ENCODE measurements around the gene UBD.

UBD gene

DNA sequence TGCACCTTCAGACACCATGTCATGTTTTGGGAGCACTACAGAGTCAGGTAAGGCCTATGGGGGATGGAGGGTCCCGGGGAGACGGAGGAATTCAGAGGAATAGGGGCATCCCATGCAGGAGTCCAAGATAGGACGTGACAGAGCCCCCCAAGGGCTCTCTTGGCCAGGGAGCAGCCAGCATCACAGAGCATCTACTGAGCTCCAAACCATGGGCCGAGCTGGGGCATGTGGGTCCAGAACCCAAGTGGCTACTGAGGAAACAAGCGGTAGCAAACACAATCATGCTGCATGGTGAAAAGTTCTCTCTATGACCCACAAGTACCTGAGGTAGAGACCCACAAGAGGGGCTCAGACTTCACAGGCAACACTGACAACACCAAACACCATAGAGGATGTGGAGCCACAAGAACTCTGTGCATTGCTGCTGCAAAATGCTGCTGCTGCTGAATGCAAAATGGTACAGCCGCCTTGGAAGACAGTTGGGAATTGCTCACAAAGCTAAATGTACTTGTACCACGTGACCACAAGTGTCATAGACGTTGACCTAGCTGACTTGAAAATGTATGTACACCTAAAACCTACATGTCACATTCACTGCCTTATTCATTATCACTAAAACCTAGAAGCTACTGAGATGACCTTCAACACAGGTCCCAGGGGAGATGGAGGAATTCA, 38.4 kb downstream of the UBD start:
- DNase-seq = no peak

DNA sequence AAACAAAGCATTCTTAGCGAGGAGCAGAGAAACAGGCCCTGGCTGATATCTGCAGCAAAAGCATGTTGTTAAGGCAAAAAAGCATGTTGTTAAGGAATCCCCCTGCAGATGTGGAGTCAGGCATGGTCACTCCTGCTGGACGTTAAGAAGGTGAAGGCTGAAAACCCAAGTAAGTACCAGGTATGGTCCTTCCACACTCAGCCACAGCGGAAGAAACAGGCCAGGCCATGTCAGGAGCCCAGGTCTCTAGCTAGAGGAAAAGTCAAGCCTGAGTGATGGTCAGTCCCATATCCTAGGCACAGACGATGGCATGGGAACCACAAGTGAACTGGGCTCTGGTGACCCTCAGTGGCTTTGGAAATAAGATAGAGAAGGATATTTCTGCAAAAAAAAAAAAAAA, 39.3 kb downstream of the UBD start:
- no peak for DNase-seq

DNA sequence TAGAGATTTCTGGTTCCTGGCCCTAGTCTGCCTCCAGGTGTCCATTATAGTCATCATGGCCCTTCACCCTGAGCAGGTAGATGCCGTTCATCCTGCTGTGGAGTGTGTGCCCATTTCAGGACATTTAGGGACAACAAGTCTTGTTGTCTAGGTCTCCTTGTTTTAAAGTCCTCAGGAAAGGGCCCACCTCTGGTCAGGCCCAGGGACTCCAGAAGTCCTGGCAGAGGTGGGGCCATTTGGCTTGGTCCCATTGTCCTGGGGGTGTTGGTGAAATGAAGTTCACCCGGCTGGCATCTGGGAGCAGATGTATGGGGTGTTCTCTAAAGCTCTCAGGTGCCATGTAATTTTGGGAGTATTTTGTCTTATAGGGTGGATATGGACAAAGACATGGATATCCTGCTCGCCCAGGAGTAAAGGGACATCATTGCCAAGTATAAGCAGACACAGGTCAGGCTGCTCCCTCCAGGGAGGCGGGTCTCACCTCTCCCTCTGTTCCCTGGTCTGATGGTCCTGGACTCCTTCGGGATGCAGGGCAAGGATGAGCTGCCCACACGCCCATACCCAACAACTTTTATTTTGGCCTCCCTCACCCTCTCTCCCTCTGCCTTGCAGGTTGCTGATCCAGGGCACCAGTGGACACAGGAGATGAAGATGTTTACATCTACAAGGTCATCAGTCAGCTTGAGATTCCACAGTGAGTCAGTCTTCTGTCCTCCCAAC, 40.1 kb downstream of the UBD start:
- DNase-seq = no peak

DNA sequence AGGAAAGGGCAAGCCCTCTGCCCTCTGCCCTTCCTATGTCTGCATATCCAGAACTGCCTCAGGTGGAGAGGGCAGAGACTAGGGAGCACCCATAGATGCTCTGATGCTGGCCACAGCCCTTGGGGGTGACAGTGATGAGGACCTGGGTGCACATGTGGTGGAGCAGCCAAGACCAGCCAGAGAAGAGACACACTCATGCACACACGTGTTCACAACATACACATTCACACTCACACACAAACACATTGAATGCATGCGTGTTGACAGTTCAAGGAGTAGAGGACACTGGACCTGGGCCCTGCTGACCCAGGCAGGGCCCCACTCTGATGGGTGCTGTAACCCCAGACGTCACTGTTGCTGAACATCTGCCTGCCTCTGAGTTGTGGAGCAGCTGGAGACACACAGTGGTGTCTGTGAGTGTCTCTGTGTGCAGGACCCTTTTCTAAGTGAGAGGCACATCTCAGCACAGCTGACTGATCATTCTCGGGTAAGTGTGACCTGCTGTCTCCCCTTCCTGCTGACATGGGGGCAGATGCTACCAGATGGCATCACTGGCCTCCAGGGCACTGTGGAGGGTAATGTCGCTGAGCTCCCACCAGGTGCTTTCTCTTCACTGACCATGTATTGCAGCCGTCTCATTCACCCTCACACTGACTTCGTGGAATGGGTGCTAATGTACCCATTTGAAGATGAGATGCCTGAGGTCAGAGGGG, 41.6 kb downstream of the UBD start:
- DNase-seq = no peak

DNA sequence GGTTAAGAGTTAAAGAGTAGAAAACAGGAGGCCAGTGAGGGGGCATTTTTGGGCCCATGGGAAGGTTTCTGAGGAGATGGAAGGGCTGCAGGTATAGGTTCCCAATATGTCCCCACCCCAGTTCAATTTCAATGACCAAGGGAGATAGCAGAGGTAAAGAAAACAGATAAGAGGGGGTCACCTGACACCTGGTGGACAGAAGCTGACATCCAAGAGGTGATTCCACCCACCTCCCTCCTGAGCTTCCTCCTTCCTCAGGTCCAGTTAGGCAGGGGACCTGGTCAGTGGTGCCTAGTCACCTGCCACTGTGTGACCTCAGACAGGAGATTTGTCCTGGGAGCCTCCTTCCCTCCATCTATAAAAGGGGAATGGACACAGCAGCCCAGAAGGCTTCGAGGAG, 42.3 kb downstream of the UBD start:
- no peak for DNase-seq

DNA sequence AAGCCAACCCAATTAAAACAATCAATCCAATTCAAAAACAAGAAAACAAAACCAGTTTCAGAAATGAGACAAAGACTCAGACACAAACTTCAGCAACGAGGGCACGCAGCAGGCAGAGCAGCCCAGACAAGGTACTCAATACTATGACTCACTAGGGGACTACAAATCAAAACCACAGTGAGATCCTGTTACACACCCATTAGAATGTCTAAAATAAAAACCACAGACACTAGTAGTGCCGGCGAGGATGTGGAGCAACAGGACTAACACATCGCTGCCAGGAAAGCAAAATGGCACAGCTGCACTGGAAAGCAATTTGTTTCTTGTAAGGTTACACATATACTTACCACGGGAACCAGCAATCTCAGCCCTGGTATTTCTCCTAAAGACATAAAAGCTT, 43.4 kb downstream of the UBD start:
- no peak for DNase-seq

DNA sequence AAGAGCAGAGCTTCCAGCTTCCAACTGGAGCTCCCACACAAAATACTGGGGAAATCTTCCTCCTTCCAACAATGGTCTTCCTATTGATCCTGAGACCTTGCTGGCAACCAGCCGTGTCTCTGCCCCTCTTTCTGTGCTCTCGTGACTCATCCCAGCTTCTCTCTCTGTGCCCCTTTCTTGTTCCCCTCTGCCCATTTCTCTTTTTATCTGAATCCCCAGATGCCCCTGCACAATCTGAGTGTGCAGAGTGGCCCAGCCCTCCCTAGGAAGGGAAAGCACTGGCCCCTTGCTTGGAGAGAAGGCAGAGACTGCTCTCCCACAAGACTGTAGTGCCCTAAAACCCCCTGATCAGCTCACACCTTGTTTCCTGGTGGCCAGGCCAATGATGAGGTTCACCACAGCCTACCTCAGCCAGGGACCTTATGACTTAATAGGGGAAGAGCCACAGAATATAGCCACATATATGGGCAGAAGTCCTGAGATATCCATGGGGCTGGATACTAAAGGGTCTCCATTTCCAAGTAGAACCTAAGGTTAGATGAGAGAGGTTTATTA, 48.7 kb downstream of the UBD start:
- DNase-seq = no peak

DNA sequence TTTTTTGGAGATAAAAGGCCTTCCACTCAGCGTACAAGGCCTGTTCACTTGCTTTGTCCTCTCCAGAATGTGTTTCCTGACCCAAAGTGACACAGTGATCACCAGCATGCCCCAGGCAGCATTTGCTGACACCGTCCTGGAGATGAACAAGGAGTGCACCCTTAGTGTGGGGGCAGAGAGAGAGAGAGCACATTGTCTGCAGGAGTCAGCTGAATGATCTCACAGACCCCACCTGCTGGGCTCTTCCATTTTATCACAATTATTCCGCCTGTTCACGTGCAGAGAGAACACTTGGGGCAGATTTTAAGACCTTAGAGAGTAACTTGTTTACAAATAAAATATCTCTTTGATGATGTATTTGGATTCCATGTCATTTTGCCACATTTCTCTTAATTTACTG, 49.3 kb downstream of the UBD start:
- DNase-seq = no peak

DNA sequence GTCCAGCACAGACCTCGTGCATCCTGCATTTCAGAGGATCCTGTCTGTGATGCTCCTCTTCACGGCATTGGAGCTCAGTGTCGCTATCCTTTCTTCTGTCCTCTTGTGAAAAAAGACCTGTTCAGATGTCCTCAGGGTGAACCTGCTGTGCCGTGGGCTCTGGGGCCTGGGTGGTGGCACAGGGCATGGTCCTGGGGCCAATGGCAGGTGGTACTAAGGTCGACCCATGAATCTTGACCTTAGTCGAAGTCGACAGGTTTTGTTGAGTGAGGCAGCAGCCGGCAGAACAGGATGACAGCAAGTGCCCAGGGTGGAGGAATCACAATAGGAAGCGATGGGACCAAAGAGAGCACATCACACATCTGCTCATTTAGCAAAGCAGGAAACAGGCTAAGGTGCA, 49.8 kb downstream of the UBD start:
- no peak for DNase-seq

DNA sequence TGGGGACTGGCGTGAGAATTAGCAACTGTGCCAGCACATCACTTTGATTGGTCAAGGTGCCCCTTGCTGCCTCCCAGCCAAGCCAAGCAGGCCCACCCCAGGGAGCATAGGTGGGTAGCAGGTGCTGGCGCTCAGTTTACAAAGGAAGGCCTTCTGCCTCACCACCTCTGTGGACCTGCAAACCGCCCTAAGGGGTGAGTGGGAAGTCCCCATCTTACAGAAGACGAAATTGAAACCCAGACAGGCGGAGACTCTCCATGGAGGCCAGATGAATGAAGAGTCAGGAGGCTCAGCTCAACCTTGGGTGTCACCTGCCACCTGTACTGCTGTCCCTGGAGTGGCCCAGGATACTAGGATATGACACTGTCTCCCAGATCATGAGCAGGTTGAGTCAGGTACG, 50.3 kb downstream of the UBD start:
- no peak for DNase-seq

DNA sequence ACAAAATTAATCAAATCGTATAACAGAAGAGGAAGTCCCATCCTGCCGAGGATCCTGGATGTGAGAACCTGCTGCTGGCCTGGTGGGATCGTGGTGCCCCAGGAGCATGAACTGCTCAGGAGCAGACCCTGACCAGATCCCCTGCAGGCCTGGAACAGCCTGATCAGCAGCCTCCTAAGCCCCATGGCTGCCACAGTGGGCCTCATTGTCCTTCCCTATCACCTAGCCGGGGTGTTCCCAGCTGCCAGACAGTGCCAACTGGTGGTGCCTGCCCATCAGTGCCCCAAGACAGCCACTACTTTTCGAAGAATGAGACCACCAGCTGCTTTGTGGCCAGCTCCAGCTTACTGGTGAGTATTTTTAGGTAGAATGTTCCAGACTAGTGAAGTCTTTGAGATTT, 52.2 kb downstream of the UBD start:
- DNase-seq = no peak

DNA sequence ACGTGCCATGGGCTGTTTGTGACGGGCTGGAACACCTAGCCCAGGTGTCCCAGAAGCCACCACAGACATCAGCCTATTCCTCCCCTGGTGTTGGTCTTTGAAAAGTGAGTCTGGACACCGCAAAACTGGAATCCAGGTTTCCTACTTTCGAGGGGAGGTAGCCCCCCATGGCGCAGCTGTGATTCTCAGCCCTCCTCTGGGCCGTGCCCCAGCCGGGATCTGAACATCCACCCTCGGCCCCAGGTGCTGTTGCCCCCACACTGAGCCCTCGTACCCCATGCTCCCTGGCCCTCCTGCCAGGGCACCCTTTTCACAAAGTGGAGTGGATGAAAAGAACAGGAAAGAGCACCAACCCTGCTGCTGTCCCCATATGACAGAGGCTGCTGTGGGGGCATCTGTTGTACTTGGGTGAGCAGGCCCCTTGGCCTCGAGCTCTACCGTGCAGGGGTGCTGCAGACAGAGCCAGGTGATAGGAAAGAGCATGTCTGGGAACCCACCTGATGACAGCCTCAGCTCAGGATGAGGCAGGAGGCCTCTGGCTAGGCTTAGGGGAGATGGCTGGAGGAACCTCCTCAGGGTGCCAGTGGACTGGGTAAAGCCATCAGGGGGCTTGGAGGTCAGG, 53.0 kb downstream of the UBD start:
- DNase-seq = no peak

DNA sequence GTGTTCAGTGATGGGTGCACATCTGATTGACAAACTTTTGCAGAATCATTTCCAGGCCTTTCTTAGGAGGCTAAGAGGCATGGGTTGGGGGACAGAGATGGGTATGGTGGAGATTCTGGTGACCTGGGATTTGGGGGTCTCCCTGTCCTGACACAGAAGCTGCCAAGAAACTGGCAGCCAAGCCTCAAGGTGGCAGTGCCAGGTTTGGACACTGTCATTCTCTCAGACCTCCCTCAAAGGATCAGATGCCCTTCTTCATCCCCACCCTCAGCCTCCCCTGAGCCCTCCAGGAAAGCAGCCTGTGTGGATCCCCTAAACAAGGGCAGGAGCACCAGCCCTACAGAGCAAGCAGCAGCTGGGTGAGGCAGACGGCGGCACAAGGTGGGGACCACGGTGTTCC, 53.7 kb downstream of the UBD start:
- DNase-seq = no peak

Measured in inflammatory macrophage (primary cell).